Measurements from ENCODE around the gene RAB25. TPM values are rescaled to one million over a fixed set of nuclear protein-coding genes. Genes with fewer than 3 reads are reported as not detected.

Gene RAB25
- total RNA-seq, 1 experiment from 2014 or later: not detected

GRCh38 chr1:156083800-156084790 is 23.1 kb downstream of the RAB25 start:
- Histone ChIP-seq H3K27ac (ENCODE audit: low read length) (no peak overlapping the region), H3K27me3 (ENCODE audit: control insufficient read depth, insufficient read depth, low read length) (no peaks in the 10 kb centered on the region), H3K4me3 (ENCODE audit: low read depth in 2 of 2, low read length in 2 of 2) (no peak overlapping the region), H3K4me1 (ENCODE audit: control insufficient read depth, insufficient read depth, low read length) (peaks cover 10% of the 10 kb centered on the region), H3K9me3 (ENCODE audit: control insufficient read depth, insufficient read depth, low read depth, low read length) (no peaks in the 10 kb centered on the region), H3K36me3 (ENCODE audit: control insufficient read depth, insufficient read depth, low read length) (no peaks in the 10 kb centered on the region; the same call in 1 of the 2 replicates)
- POLR2A ChIA-PET: no interaction called here
- TF ChIP-seq POLR2AphosphoS5 (IDR thresholded peaks at IDR 0.05; ENCODE audit: low read depth, low read length): no peak
- no peak for TF ChIP-seq CTCF (IDR thresholded peaks at IDR 0.05)
- TF ChIP-seq REST (IDR thresholded peaks at IDR 0.05; ENCODE audit: insufficient read depth in 1 of 2, low read depth in 2 of 2, low read length in 1 of 2): no peak
- TF ChIP-seq TCF7L2 (IDR thresholded peaks at IDR 0.05; ENCODE audit: low read depth, low read length): no peak
- TF ChIP-seq SIN3A (IDR thresholded peaks at IDR 0.05; ENCODE audit: borderline replicate concordance, insufficient read depth, low read depth, low read length): no peak
- BruUV-seq (replicated peaks): TSS peak; percentile 87
- intact Hi-C loops (cut with micrococcal nuclease; ENCODE audit: unreplicated experiment) (no loop called here), in situ Hi-C loops (cut with HindIII; ENCODE audit: low pct_unique_long_range_greater_than_20kb, low sequenced_read_pairs) (no loop called here)
- no peak for ATAC-seq
- no peak for DNase-seq (ENCODE audit: low read depth, low spot score)
- CTCF ChIA-PET: interaction anchor here (0.5 to 0.6 kb wide), 2 partner anchors 13 to 53 kb away, joined by 3 to 7 read pairs; no protein-coding TSS in a partner anchor

GRCh38 chr1:156086256-156086662 is 25.3 kb downstream of the RAB25 start:
- Histone ChIP-seq H3K27ac (ENCODE audit: low read length) (no peak overlapping the region), H3K9me3 (ENCODE audit: control insufficient read depth, insufficient read depth, low read depth, low read length) (no peaks in the 10 kb centered on the region), H3K27me3 (ENCODE audit: control insufficient read depth, insufficient read depth, low read length) (no peaks in the 10 kb centered on the region), H3K4me1 (ENCODE audit: control insufficient read depth, insufficient read depth, low read length) (peaks cover 12% of the 10 kb centered on the region; the same call in 1 of the 2 replicates), H3K36me3 (ENCODE audit: control insufficient read depth, insufficient read depth, low read length) (no peaks in the 10 kb centered on the region; the same call in 1 of the 2 replicates), H3K4me3 (ENCODE audit: low read depth in 2 of 2, low read length in 2 of 2) (no peak overlapping the region)
- in situ Hi-C loops (cut with HindIII; ENCODE audit: low pct_unique_long_range_greater_than_20kb, low sequenced_read_pairs) (no loop called here), intact Hi-C loops (cut with micrococcal nuclease; ENCODE audit: unreplicated experiment) (no loop called here)
- ChIA-PET CTCF (no interaction called here), POLR2A (interaction anchor here (0.7 kb wide), 1 partner anchor 137 kb away, joined by 3 read pairs; no protein-coding TSS in a partner anchor)
- TF ChIP-seq POLR2AphosphoS5 (IDR thresholded peaks at IDR 0.05; ENCODE audit: low read depth, low read length) (no peak), SIN3A (IDR thresholded peaks at IDR 0.05; ENCODE audit: borderline replicate concordance, insufficient read depth, low read depth, low read length) (no peak), CTCF (IDR thresholded peaks at IDR 0.05) (no peak), TCF7L2 (IDR thresholded peaks at IDR 0.05; ENCODE audit: low read depth, low read length) (no peak), REST (IDR thresholded peaks at IDR 0.05; ENCODE audit: insufficient read depth in 1 of 2, low read depth in 2 of 2, low read length in 1 of 2) (no peak)
- no peak for DNase-seq (ENCODE audit: low read depth, low spot score)
- no TSS peak for BruUV-seq (replicated peaks)
- ATAC-seq: no peak
